ENCODE data around the gene IFI27L2.

Gene IFI27L2

DNA sequence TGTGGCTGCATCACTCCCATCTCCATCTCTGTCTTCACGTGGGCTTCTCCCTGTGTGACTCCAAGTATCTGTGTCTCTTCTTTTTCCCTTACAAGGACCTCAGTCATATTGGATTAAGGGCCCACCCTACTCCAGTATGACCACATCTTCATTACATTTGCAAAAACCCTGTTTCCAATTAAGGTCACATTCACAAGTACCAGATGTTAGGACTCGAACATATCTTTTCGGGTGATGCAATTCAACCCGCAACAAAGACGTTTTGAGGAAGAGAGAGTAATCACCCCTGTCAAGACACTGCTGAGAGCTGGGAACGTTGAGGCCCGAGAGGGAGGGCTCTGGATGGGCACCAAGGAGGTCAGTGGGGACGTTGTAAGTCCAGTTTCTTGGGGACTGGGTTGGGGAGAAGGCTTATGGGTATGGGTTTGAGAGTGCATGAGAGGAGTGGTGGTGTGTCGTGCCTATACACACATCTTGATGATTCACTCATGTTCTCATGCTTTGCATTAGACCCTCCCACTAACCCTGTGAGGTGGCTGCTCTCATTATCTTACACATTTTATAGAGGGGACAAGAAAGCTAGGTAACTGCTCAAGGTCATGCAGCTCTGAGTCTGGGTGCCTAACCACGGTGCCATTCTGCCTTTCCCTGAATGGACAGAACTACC lies 30.9 kb downstream of the IFI27L2 start:
- DNase-seq, result no peak

DNA sequence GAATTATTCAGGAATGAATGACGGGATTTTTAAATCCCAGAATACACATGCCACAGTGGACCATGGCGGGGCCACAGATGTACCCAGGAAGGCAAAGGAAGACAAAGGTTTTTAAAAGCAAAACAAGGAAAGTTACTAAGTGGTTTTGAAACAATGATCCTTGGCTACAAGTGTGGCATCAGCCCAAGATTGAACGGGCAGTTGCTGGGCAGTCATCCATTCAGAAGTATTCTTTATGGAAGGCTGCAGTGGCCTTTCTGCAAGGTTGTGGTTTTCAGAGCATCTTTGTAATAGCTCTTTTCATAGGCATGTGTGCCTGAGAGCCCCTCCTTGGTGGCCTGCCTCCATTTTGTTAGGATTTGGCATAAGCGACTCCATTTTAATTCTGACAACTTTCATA lies 32.3 kb downstream of the IFI27L2 start:
- DNase-seq, result no peak

DNA sequence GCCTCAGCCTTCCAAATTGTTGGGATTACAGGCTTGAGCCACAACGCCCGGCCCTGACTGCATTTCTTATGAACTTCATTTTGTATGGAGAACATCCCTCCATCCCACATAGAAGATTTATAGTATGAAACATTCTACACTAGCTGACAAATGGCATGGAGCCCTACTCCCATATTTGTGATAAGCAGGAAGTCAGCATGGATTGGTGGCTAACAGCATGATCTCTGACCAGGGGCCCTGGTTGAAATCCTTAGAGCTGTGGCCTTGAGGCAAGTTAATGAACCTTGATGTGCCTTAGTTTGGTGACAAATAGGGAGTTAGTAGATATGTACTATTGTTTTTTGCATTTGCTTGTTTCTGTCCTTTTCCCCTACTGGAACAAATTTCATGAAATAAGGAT lies 36.0 kb downstream of the IFI27L2 start:
- DNase-seq, result no peak

DNA sequence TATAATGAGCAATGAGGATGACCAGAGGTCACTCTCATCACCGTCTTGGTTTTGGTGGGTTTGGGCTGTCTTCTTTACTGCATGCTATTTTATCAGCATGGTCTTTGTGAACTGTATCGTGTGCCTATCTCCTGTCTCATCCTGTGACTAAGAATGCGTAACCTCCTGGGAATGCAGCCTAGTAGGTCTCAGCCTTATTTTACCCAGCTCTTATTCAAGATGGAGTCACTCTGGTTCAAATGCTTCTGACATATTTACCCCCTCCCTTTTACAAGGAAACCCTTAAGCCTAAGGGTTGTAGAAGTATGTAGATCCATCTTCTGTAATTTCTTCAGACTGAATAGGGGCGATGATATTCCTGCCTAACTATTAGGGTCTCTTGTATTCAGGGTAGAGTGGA lies 39.9 kb downstream of the IFI27L2 start:
- no peak for DNase-seq

DNA sequence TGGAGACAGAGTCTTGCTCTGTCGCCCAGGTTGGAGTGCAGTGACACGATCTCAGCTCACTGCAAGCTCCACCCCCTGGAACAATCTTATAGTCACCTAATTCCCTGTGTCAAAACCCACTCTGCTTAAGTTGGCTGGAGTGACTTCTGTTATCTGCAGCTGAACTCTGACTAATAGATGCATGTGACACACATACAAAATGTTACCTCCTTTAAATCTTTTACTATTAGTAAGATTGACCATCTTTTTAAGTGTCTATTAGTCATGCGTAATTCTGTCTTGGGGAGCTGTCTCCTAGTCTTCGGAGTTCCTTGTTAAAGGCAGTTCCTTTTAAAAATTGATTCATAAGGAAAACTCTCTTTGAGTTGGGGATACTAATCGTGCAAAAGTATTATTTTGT lies 40.9 kb downstream of the IFI27L2 start:
- no peak for DNase-seq

DNA sequence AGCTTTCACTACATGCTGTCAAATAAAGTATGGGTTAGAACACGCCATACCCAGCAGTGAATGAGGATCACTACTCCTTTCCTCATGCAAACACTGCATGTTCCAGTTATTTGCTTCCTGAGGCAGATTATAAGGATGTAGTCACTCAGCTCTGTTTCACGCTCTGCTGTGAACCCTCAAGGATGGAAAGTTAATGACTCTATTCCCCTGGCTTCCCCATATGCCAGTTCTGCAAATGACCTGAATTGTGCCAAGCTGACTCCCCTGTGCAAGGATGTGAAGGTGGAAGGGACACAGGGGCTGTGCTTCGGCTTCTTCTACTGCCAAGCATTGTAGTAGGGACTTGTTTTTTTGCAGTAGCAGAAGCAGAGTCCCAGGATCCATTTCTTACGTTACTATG lies 41.5 kb downstream of the IFI27L2 start:
- no peak for DNase-seq

DNA sequence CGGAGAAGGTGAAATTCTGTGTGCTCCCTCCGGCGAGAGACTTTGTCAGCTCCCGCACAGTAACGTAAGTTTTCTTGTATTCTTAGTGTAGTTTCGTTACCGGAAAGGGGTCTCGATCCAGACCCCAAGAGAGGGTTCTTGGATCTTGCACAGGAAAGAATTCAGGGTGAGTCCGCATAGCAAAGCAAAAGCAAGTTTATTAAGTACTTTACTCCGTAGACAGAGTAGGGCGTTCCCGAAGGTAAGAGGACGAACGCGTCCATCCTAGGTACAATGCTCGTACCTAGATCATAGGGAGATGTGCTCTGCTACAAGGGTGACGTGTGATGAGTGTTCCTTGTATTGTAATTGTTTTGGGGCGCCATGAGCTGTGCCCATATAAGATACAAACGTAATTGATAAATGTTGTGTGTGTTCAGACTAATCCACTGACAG lies 48.0 kb downstream of the IFI27L2 start:
- DNase-seq, result peak; percentile 72

DNA sequence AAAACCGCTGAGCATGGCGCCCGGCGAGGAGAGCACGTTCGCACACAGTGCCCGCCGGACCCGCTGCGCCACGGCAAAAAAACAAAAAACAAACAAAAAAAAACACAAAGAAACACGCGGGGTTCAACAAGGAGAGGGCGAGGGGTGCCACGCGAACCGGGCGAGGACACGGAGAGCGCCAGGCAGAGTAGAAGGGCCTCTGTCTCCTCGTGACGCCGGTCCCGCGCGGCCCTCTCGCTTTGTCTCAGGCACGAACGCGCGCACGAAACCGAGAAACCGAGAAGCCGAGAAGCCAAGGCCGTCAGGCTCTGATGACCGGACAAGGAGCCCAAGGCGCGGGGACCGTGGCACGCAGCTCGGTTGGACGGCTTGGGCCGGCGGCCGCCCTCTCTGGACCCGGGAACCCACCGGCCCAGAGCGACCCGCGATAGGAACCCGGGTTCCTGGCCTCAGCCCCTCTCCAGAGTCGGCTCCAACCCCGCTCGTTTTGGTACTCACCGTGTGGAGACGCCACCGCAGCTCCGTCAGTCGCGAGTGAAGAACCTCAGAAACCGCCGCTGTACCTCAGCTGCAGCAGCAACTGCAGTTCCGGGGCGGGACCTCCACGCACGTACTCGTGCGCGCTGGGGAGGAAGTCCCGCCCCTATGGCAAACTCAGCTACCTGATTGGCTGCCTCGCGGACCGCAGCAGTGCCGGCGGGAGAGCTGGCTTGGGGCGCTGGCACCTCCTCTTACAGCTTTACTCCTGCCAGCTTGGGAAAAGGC lies 48.6 kb downstream of the IFI27L2 start, which contains the start of the genes DDX24 and IFI27L1:
TSS of gene DDX24 (minus strand) at position 582 of the 765 bp plus-strand sequence. CDS start 1,460 bp downstream, outside the sequence.
TSS of gene IFI27L1 (plus strand) at position 690 of the 765 bp plus-strand sequence. CDS start 15,628 bp downstream, outside the sequence.
- peak; percentile 97 for DNase-seq

DNA sequence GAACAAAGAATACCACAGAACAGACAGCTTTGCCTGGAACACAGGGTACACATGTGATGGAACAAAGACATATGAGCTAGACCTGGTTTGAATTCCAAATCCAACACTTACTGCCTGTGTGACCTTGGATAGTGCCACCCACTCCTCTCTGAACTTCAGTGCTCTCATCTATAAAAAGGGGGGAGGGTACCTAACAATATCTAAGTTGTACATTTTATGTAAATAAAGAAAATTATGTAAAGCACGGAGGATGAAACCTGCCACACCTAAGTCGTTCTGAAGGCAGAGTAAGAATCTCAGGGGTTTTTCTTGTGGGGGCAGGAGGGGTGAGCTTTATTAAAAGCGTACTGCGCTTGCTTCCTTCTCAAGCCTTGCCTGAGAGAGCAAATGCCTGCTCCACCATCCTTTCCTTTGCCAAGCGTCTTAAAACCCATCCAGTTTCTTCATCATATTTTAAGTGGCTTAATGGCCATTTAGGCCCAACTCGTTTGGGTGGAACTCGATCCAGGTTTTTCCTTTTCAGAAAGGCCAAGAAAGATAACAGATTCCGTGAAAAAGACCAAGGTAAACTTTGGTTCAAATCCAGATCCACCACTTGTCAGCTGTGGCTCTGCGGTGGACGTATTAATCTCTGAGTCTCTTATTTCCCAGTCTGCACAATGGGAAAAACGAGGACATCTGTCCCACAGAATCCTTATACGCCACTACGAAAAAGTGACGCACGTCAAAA lies 49.3 kb downstream of the IFI27L2 start:
- DNase-seq, result peak; percentile 33

DNA sequence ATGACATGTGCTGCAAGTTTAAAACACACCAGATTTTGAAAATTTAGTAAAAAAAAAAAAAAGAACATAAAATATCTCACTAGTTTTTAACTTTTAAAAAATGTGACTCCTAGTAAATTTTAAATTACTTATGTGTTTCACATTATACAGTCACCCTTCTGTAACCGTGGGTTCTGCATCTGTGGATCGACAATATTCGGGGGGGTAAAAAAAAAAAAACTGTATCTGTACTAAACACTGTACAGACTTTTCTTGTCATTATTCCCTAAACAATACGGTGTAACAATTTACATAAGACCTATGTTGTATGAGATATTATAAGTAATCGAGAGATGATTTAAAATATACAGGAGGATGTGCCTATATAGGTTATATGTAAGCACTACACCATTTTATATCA lies 51.6 kb downstream of the IFI27L2 start:
- no peak for DNase-seq
